ENCODE data around the gene CGAS. TPM values are rescaled to one million over a fixed set of nuclear protein-coding genes. Genes with fewer than 3 reads are reported as not detected.

Gene CGAS
- total and polyA plus RNA-seq, 9 of the 15 experiments (the other 6 are each of a cell fraction or from before 2014, with no cell fraction given), result 0.01 to 0.32 (median 0.06) TPM; not detected in 2

DNA sequence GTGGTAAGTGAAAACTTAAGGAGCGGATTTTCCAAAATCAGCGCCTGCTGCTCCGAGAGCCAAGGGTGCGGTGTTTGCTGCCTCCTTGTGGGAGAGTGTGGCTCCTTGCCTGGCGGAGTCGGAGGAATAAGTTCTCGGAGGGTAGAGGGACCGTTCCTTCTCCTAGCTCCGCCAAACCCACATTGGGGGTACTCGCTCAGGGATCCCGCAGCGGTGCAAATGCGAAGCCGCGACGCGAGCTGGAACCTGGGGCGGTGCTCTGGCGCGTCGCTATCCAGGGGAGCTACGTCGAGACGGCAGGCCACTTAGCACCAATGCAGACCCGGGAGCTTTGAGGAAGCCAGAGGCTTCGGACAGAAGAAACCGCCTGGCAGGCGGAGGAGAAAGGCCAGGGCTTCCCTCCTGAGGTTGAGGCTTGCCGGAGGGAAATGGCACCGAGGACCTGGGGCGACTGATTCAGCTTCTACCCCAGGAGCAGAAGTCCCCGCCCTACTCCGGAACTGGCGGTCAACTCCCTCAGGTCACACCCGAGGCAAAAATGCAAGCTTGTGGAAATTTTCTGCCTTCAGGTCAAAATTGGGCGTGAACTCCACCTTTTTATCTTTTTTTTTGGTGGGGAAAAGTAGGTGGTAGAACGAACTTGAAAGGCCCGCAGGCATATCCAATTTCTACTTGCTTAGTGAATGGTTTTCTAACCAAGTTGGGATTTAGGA is 63.1 kb downstream of the CGAS start (continued):
- TF ChIP-seq RBFOX2 (IDR thresholded peaks at IDR 0.05; ENCODE audit: low read depth, low read length), result peak; percentile 95
- TF ChIP-seq, protein P1, sequence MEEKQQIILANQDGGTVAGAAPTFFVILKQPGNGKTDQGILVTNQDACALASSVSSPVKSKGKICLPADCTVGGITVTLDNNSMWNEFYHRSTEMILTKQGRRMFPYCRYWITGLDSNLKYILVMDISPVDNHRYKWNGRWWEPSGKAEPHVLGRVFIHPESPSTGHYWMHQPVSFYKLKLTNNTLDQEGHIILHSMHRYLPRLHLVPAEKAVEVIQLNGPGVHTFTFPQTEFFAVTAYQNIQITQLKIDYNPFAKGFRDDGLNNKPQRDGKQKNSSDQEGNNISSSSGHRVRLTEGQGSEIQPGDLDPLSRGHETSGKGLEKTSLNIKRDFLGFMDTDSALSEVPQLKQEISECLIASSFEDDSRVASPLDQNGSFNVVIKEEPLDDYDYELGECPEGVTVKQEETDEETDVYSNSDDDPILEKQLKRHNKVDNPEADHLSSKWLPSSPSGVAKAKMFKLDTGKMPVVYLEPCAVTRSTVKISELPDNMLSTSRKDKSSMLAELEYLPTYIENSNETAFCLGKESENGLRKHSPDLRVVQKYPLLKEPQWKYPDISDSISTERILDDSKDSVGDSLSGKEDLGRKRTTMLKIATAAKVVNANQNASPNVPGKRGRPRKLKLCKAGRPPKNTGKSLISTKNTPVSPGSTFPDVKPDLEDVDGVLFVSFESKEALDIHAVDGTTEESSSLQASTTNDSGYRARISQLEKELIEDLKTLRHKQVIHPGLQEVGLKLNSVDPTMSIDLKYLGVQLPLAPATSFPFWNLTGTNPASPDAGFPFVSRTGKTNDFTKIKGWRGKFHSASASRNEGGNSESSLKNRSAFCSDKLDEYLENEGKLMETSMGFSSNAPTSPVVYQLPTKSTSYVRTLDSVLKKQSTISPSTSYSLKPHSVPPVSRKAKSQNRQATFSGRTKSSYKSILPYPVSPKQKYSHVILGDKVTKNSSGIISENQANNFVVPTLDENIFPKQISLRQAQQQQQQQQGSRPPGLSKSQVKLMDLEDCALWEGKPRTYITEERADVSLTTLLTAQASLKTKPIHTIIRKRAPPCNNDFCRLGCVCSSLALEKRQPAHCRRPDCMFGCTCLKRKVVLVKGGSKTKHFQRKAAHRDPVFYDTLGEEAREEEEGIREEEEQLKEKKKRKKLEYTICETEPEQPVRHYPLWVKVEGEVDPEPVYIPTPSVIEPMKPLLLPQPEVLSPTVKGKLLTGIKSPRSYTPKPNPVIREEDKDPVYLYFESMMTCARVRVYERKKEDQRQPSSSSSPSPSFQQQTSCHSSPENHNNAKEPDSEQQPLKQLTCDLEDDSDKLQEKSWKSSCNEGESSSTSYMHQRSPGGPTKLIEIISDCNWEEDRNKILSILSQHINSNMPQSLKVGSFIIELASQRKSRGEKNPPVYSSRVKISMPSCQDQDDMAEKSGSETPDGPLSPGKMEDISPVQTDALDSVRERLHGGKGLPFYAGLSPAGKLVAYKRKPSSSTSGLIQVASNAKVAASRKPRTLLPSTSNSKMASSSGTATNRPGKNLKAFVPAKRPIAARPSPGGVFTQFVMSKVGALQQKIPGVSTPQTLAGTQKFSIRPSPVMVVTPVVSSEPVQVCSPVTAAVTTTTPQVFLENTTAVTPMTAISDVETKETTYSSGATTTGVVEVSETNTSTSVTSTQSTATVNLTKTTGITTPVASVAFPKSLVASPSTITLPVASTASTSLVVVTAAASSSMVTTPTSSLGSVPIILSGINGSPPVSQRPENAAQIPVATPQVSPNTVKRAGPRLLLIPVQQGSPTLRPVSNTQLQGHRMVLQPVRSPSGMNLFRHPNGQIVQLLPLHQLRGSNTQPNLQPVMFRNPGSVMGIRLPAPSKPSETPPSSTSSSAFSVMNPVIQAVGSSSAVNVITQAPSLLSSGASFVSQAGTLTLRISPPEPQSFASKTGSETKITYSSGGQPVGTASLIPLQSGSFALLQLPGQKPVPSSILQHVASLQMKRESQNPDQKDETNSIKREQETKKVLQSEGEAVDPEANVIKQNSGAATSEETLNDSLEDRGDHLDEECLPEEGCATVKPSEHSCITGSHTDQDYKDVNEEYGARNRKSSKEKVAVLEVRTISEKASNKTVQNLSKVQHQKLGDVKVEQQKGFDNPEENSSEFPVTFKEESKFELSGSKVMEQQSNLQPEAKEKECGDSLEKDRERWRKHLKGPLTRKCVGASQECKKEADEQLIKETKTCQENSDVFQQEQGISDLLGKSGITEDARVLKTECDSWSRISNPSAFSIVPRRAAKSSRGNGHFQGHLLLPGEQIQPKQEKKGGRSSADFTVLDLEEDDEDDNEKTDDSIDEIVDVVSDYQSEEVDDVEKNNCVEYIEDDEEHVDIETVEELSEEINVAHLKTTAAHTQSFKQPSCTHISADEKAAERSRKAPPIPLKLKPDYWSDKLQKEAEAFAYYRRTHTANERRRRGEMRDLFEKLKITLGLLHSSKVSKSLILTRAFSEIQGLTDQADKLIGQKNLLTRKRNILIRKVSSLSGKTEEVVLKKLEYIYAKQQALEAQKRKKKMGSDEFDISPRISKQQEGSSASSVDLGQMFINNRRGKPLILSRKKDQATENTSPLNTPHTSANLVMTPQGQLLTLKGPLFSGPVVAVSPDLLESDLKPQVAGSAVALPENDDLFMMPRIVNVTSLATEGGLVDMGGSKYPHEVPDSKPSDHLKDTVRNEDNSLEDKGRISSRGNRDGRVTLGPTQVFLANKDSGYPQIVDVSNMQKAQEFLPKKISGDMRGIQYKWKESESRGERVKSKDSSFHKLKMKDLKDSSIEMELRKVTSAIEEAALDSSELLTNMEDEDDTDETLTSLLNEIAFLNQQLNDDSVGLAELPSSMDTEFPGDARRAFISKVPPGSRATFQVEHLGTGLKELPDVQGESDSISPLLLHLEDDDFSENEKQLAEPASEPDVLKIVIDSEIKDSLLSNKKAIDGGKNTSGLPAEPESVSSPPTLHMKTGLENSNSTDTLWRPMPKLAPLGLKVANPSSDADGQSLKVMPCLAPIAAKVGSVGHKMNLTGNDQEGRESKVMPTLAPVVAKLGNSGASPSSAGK (IDR thresholded peaks at IDR 0.05), result peak; percentile 90
- TF ChIP-seq, protein P2, sequence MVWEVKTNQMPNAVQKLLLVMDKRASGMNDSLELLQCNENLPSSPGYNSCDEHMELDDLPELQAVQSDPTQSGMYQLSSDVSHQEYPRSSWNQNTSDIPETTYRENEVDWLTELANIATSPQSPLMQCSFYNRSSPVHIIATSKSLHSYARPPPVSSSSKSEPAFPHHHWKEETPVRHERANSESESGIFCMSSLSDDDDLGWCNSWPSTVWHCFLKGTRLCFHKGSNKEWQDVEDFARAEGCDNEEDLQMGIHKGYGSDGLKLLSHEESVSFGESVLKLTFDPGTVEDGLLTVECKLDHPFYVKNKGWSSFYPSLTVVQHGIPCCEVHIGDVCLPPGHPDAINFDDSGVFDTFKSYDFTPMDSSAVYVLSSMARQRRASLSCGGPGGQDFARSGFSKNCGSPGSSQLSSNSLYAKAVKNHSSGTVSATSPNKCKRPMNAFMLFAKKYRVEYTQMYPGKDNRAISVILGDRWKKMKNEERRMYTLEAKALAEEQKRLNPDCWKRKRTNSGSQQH (CRISPR knock-in tag; IDR thresholded peaks at IDR 0.05), result no peak
- TF ChIP-seq, protein P3, sequence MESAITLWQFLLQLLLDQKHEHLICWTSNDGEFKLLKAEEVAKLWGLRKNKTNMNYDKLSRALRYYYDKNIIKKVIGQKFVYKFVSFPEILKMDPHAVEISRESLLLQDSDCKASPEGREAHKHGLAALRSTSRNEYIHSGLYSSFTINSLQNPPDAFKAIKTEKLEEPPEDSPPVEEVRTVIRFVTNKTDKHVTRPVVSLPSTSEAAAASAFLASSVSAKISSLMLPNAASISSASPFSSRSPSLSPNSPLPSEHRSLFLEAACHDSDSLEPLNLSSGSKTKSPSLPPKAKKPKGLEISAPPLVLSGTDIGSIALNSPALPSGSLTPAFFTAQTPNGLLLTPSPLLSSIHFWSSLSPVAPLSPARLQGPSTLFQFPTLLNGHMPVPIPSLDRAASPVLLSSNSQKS (CRISPR knock-in tag; IDR thresholded peaks at IDR 0.05), result no peak
- no peak for TF ChIP-seq PHF21A (IDR thresholded peaks at IDR 0.05; ENCODE audit: borderline replicate concordance, low read depth)
- TF ChIP-seq, protein P4, sequence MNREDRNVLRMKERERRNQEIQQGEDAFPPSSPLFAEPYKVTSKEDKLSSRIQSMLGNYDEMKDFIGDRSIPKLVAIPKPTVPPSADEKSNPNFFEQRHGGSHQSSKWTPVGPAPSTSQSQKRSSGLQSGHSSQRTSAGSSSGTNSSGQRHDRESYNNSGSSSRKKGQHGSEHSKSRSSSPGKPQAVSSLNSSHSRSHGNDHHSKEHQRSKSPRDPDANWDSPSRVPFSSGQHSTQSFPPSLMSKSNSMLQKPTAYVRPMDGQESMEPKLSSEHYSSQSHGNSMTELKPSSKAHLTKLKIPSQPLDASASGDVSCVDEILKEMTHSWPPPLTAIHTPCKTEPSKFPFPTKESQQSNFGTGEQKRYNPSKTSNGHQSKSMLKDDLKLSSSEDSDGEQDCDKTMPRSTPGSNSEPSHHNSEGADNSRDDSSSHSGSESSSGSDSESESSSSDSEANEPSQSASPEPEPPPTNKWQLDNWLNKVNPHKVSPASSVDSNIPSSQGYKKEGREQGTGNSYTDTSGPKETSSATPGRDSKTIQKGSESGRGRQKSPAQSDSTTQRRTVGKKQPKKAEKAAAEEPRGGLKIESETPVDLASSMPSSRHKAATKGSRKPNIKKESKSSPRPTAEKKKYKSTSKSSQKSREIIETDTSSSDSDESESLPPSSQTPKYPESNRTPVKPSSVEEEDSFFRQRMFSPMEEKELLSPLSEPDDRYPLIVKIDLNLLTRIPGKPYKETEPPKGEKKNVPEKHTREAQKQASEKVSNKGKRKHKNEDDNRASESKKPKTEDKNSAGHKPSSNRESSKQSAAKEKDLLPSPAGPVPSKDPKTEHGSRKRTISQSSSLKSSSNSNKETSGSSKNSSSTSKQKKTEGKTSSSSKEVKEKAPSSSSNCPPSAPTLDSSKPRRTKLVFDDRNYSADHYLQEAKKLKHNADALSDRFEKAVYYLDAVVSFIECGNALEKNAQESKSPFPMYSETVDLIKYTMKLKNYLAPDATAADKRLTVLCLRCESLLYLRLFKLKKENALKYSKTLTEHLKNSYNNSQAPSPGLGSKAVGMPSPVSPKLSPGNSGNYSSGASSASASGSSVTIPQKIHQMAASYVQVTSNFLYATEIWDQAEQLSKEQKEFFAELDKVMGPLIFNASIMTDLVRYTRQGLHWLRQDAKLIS (CRISPR knock-in tag; IDR thresholded peaks at IDR 0.05), result 0 out of 2 replicates have a peak, but pooled peaks have one; percentile 30
- TF ChIP-seq SOX6 (IDR thresholded peaks at IDR 0.05), result 0 out of 2 replicates have a peak, but pooled peaks have one; percentile 32
- no peak for TF ChIP-seq BCL6 (CRISPR knock-in tag; IDR thresholded peaks at IDR 0.05)
- no peak; the same call in 1 of the 2 replicates for TF ChIP-seq TCF7L2 (IDR thresholded peaks at IDR 0.05; ENCODE audit: low read depth, low read length)

Data from K562 (cell line).